Activated CD4-positive, alpha-beta memory T cell treated with anti-CD3 and anti-CD28 coated beads, Interleukin-2, amount 10 ng/mL, durations not matched to agents 7 days and 5 days (primary cell): Measurements from ENCODE around the gene TGOLN2. TPM values are rescaled to one million over a fixed set of nuclear protein-coding genes. Genes with fewer than 3 reads are reported as not detected.
A peak's percentile ranks its signal among the peaks of the same experiment; 100 is the strongest.
"Not testable (repeated sequence)": the region's sequence is repeated elsewhere in the genome, so short reads cannot be mapped to it uniquely, and the experiment has no call there.

ENCODE experiments used
- CTCF ChIA-PET: fragments of 350-600 bp; sonication (Branson Sonifier 250); formaldehyde crosslinking; loops from one replicate; lab custom pipeline; 2021; ENCODE audit warnings: antibody characterized with exemption, inconsistent platforms; lab: Charles Lee
- POLR2A ChIA-PET: fragments of 350-600 bp; sonication (Branson Sonifier 250); formaldehyde crosslinking; loops from one replicate; lab custom pipeline; 2021; ENCODE audit warnings: antibody characterized with exemption; lab: Charles Lee
- DNase-seq: peaks from one replicate; pipeline ENCODE4 v3.0.0-alpha.2; 2020
- H3K27ac Mint-ChIP-seq: one replicate; pipeline ENCODE4 v1.8.0; 2021; ENCODE audit warnings: mild to moderate bottlenecking, mixed read lengths
- H3K27me3 Mint-ChIP-seq: one replicate; pipeline ENCODE4 v1.8.0; 2021; ENCODE audit warnings: mixed read lengths
- H3K36me3 Mint-ChIP-seq: one replicate; pipeline ENCODE4 v1.8.0; 2021; ENCODE audit warnings: low read depth, mixed read lengths
- H3K4me1 Mint-ChIP-seq: one replicate; pipeline ENCODE4 v1.8.0; 2021; ENCODE audit warnings: mixed read lengths
- H3K4me3 Mint-ChIP-seq: one replicate; pipeline ENCODE4 v1.8.0; 2021; ENCODE audit warnings: mild to moderate bottlenecking, mixed read lengths
- H3K9me3 Mint-ChIP-seq: one replicate; pipeline ENCODE4 v1.8.0; 2021; ENCODE audit warnings: mixed read lengths
- total RNA-seq, 2 experiments: library from RNA; stranded (reverse); gene quantifications; one replicate each; pipeline ENCODE4 v1.2.3, GENCODE V29; 2021

Gene TGOLN2
- total RNA-seq, 2 experiments from 2014 or later, result 129 to 131 TPM

- peaks cover 84% of the 10 kb centered on the region for H3K36me3 Mint-ChIP-seq
- POLR2A ChIA-PET, result interaction anchor here (2.9 to 12.1 kb wide), 4 partner anchors 7 to 220 kb away, joined by 27 to 234 read pairs (median 34); partner anchors contain the start of genes ELMOD3, MAT2A, RETSAT and TGOLN2
- peaks cover 69% of the 10 kb centered on the region for H3K4me1 Mint-ChIP-seq
- H3K27ac Mint-ChIP-seq, result peak overlapping the region; percentile 40
- no peaks in the 10 kb centered on the region for H3K9me3 Mint-ChIP-seq
- H3K27me3 Mint-ChIP-seq, result no peaks in the 10 kb centered on the region
- CTCF ChIA-PET, result interaction anchor here (0.9 to 4.4 kb wide), 3 partner anchors 20 to 35 kb away, joined by 3 to 26 read pairs (median 7); no protein-coding TSS in a partner anchor
- DNase-seq, result no peak
- H3K4me3 Mint-ChIP-seq, result peak overlapping the region; percentile 16
These were observed 8.0 kb downstream of the TGOLN2 start for GRCh38 chr2:85319796-85320195.

- Mint-ChIP-seq H3K4me1 (peaks cover 56% of the 10 kb centered on the region), H3K9me3 (no peaks in the 10 kb centered on the region), H3K36me3 (peaks cover 79% of the 10 kb centered on the region), H3K27ac (peak overlapping the region; percentile 52), H3K27me3 (no peaks in the 10 kb centered on the region), H3K4me3 (peak overlapping the region; percentile 2)
- POLR2A ChIA-PET, result interaction anchor here (2.9 to 12.1 kb wide), 4 partner anchors 9 to 221 kb away, joined by 27 to 234 read pairs (median 34); partner anchors contain the start of genes ELMOD3, MAT2A, RETSAT and TGOLN2
- DNase-seq, result no peak
- CTCF ChIA-PET, result interaction anchor here (0.6 to 4.4 kb wide), 8 partner anchors 9 to 233 kb away, joined by 3 to 26 read pairs (median 4); partner anchors contain the start of gene TGOLN2
These were observed 9.3 kb downstream of the TGOLN2 start for GRCh38 chr2:85318222-85319074.

- H3K9me3 Mint-ChIP-seq, H3K27me3 Mint-ChIP-seq, H3K27ac Mint-ChIP-seq, H3K4me3 Mint-ChIP-seq, DNase-seq, CTCF ChIA-PET: not testable (repeated sequence)
- Mint-ChIP-seq H3K36me3 (peaks cover 54% of the 10 kb centered on the region), H3K4me1 (peaks cover 34% of the 10 kb centered on the region)
- POLR2A ChIA-PET, result interaction anchor here (1.1 to 2.1 kb wide), 2 partner anchors 11 to 27 kb away, joined by 4 to 16 read pairs; partner anchors contain the start of gene TGOLN2
These were observed 11.9 kb downstream of the TGOLN2 start for GRCh38 chr2:85315921-85316320.

GRCh38 chr2:85314884-85315242, 12.9 kb downstream of the TGOLN2 start:
- Mint-ChIP-seq H3K27me3 (no peaks in the 10 kb centered on the region), H3K36me3 (peaks cover 51% of the 10 kb centered on the region)
- POLR2A ChIA-PET, result interaction anchor here (1.9 to 2.1 kb wide), 2 partner anchors 9 to 12 kb away, joined by 6 to 16 read pairs; partner anchors contain the start of gene TGOLN2

GRCh38 chr2:85312404-85312803, 15.4 kb downstream of the TGOLN2 start:
- POLR2A ChIA-PET, result interaction anchor here (1.5 kb wide), 1 partner anchor 15 kb away, joined by 10 read pairs; the partner anchor contains the start of gene TGOLN2
- CTCF ChIA-PET, result interaction anchor here (0.9 to 1.9 kb wide), 3 partner anchors 12 to 236 kb away, joined by 3 to 9 read pairs (median 4); no protein-coding TSS in a partner anchor
- Mint-ChIP-seq H3K4me1 (peaks cover 31% of the 10 kb centered on the region), H3K36me3 (peaks cover 41% of the 10 kb centered on the region), H3K27ac (no peak overlapping the region), H3K9me3 (no peaks in the 10 kb centered on the region), H3K4me3 (no peak overlapping the region), H3K27me3 (no peaks in the 10 kb centered on the region)
- DNase-seq, result no peak

More at GRCh38 chr2:85314884-85315242, 12.9 kb downstream of the TGOLN2 start:
- Mint-ChIP-seq H3K9me3 (no peaks in the 10 kb centered on the region), H3K4me1 (peaks cover 32% of the 10 kb centered on the region), H3K4me3 (no peak overlapping the region), H3K27ac (no peak overlapping the region)
- CTCF ChIA-PET, result interaction anchor here (1.1 kb wide), 1 partner anchor 14 kb away, joined by 7 read pairs; no protein-coding TSS in a partner anchor
- DNase-seq, result no peak

GRCh38 chr2:85310330-85310729, 17.5 kb downstream of the TGOLN2 start:
- Mint-ChIP-seq H3K27ac (no peak overlapping the region), H3K36me3 (peaks cover 24% of the 10 kb centered on the region), H3K9me3 (no peaks in the 10 kb centered on the region), H3K4me1 (peaks cover 33% of the 10 kb centered on the region), H3K27me3 (no peaks in the 10 kb centered on the region), H3K4me3 (no peak overlapping the region)
- no peak for DNase-seq
- POLR2A ChIA-PET, result interaction anchor here (2.5 to 7.1 kb wide), 3 partner anchors 10 to 44 kb away, joined by 13 to 42 read pairs (median 29); partner anchors contain the start of genes ELMOD3, RETSAT and TGOLN2
- CTCF ChIA-PET, result interaction anchor here (1.0 to 3.3 kb wide), 2 partner anchors 10 to 242 kb away, joined by 3 to 34 read pairs; no protein-coding TSS in a partner anchor

- no peaks in the 10 kb centered on the region for H3K27me3 Mint-ChIP-seq
- peak overlapping the region; percentile 44 for H3K4me3 Mint-ChIP-seq
- peaks cover 23% of the 10 kb centered on the region for H3K36me3 Mint-ChIP-seq
- H3K27ac Mint-ChIP-seq, result peak overlapping the region; percentile 34
- H3K9me3 Mint-ChIP-seq, result no peaks in the 10 kb centered on the region
- peaks cover 33% of the 10 kb centered on the region for H3K4me1 Mint-ChIP-seq
- CTCF ChIA-PET, result interaction anchor here (0.6 to 3.3 kb wide), 4 partner anchors 10 to 381 kb away, joined by 3 to 34 read pairs (median 4); no protein-coding TSS in a partner anchor
- no peak for DNase-seq
- POLR2A ChIA-PET, result interaction anchor here (0.6 to 7.1 kb wide), 7 partner anchors 9 to 228 kb away, joined by 3 to 42 read pairs (median 7); partner anchors contain the start of genes ELMOD3, MAT2A, RETSAT and SH2D6
These were observed 18.0 kb downstream of the TGOLN2 start for GRCh38 chr2:85309699-85310321.

GRCh38 chr2:85308896-85309555, 18.8 kb downstream of the TGOLN2 start:
- Mint-ChIP-seq H3K36me3 (peaks cover 20% of the 10 kb centered on the region), H3K27ac (no peak overlapping the region), H3K27me3 (peaks cover 6% of the 10 kb centered on the region), H3K4me3 (no peak overlapping the region), H3K9me3 (no peaks in the 10 kb centered on the region), H3K4me1 (peaks cover 33% of the 10 kb centered on the region)
- DNase-seq, result no peak
- ChIA-PET POLR2A (interaction anchor here (0.6 to 7.1 kb wide), 7 partner anchors 8 to 229 kb away, joined by 3 to 42 read pairs (median 7); partner anchors contain the start of genes ELMOD3, MAT2A, RETSAT and SH2D6), CTCF (interaction anchor here (0.6 to 3.3 kb wide), 3 partner anchors 9 to 380 kb away, joined by 4 to 34 read pairs (median 4); no protein-coding TSS in a partner anchor)

- CTCF ChIA-PET, result interaction anchor here (3.3 kb wide), 1 partner anchor 8 kb away, joined by 34 read pairs; no protein-coding TSS in a partner anchor
- Mint-ChIP-seq H3K4me1 (peaks cover 33% of the 10 kb centered on the region), H3K4me3 (no peak overlapping the region), H3K9me3 (no peaks in the 10 kb centered on the region), H3K27me3 (peaks cover 7% of the 10 kb centered on the region), H3K27ac (no peak overlapping the region), H3K36me3 (peaks cover 15% of the 10 kb centered on the region)
- DNase-seq, result no peak
- POLR2A ChIA-PET, result interaction anchor here (1.8 to 7.1 kb wide), 3 partner anchors 8 to 19 kb away, joined by 7 to 42 read pairs (median 29); partner anchors contain the start of gene TGOLN2
These were observed 19.6 kb downstream of the TGOLN2 start for GRCh38 chr2:85308201-85308600.

- ChIA-PET CTCF (no interaction called here), POLR2A (interaction anchor here (1.1 to 7.1 kb wide), 3 partner anchors 12 to 58 kb away, joined by 3 to 42 read pairs (median 11); partner anchors contain the start of gene TGOLN2)
- peaks cover 33% of the 10 kb centered on the region for H3K4me1 Mint-ChIP-seq
- H3K36me3 Mint-ChIP-seq, result peaks cover 15% of the 10 kb centered on the region
- no peak overlapping the region for H3K27ac Mint-ChIP-seq
- H3K4me3 Mint-ChIP-seq, result no peak overlapping the region
- H3K27me3 Mint-ChIP-seq, result peaks cover 7% of the 10 kb centered on the region
- no peaks in the 10 kb centered on the region for H3K9me3 Mint-ChIP-seq
- DNase-seq, result no peak
These were observed 20.3 kb downstream of the TGOLN2 start for GRCh38 chr2:85307527-85307897.

GRCh38 chr2:85303780-85304531, 23.8 kb downstream of the TGOLN2 start:
- ChIA-PET CTCF (no interaction called here), POLR2A (interaction anchor here (7.1 kb wide), 1 partner anchor 16 kb away, joined by 42 read pairs; no protein-coding TSS in a partner anchor)
- Mint-ChIP-seq H3K4me3 (no peak overlapping the region), H3K27ac (no peak overlapping the region), H3K4me1 (peaks cover 14% of the 10 kb centered on the region), H3K36me3 (no peaks in the 10 kb centered on the region), H3K27me3 (peaks cover 10% of the 10 kb centered on the region), H3K9me3 (no peaks in the 10 kb centered on the region)
- DNase-seq, result no peak
